ENCODE data around the gene TEX36. TPM values are rescaled to one million over a fixed set of nuclear protein-coding genes. Genes with fewer than 3 reads are reported as not detected.
"Not testable (repeated sequence)": the region's sequence is repeated elsewhere in the genome, so short reads cannot be mapped to it uniquely, and the experiment has no call there.

Gene TEX36
- not detected for total RNA-seq

- Histone ChIP-seq H3K4me1 (ENCODE audit: insufficient read depth, low read length) (no peaks in the 10 kb centered on the region), H3K4me3 (ENCODE audit: low read length) (no peak within 1 kb of the TSS)
Measured at GRCh38 chr10:125683063-125683462, at the start of gene TEX36. TSS of gene TEX36 (minus strand) at chr10:125683163. CDS start at chr10:125682989, 174 bp downstream.

GRCh38 chr10:125727436-125727835 is 44.5 kb upstream of the TEX36 start:
- no peaks in the 10 kb centered on the region for H3K4me1 ChIP-seq (ENCODE audit: insufficient read depth, low read length)
- H3K27me3 ChIP-seq (ENCODE audit: insufficient read depth, low read length) = no peaks in the 10 kb centered on the region
- H3K9me3 ChIP-seq (ENCODE audit: low read depth, low read length) = no peaks in the 10 kb centered on the region
- no peak overlapping the region for H3K4me3 ChIP-seq (ENCODE audit: low read length)

More at GRCh38 chr10:125683063-125683462, at the start of gene TEX36:
- Histone ChIP-seq H3K27me3 (ENCODE audit: insufficient read depth, low read length) (no peaks in the 10 kb centered on the region), H3K9me3 (ENCODE audit: low read depth, low read length) (no peaks in the 10 kb centered on the region)

GRCh38 chr10:125726914-125727313 is 44.0 kb upstream of the TEX36 start:
- Histone ChIP-seq H3K9me3 (ENCODE audit: low read depth, low read length) (no peaks in the 10 kb centered on the region), H3K4me1 (ENCODE audit: insufficient read depth, low read length) (no peaks in the 10 kb centered on the region), H3K27me3 (ENCODE audit: insufficient read depth, low read length) (no peaks in the 10 kb centered on the region), H3K4me3 (ENCODE audit: low read length) (no peak overlapping the region)

GRCh38 chr10:125722811-125723210 is 39.8 kb upstream of the TEX36 start:
- Histone ChIP-seq H3K9me3 (ENCODE audit: low read depth, low read length) (no peaks in the 10 kb centered on the region), H3K27me3 (ENCODE audit: insufficient read depth, low read length) (no peaks in the 10 kb centered on the region), H3K4me3 (ENCODE audit: low read length) (no peak overlapping the region), H3K4me1 (ENCODE audit: insufficient read depth, low read length) (peaks cover 18% of the 10 kb centered on the region)

GRCh38 chr10:125721035-125721434 is 38.1 kb upstream of the TEX36 start:
- Histone ChIP-seq H3K4me3 (ENCODE audit: low read length) (no peak overlapping the region), H3K4me1 (ENCODE audit: insufficient read depth, low read length) (peaks cover 18% of the 10 kb centered on the region), H3K27me3 (ENCODE audit: insufficient read depth, low read length) (no peaks in the 10 kb centered on the region), H3K9me3 (ENCODE audit: low read depth, low read length) (no peaks in the 10 kb centered on the region)

GRCh38 chr10:125720002-125720382 is 37.0 kb upstream of the TEX36 start:
- Histone ChIP-seq H3K4me1 (ENCODE audit: insufficient read depth, low read length) (peaks cover 18% of the 10 kb centered on the region), H3K4me3 (ENCODE audit: low read length) (peak overlapping the region; percentile 76), H3K27me3 (ENCODE audit: insufficient read depth, low read length) (no peaks in the 10 kb centered on the region), H3K9me3 (ENCODE audit: low read depth, low read length) (no peaks in the 10 kb centered on the region)

GRCh38 chr10:125719173-125720001 is 36.4 kb upstream of the TEX36 start, which contains the start of gene EDRF1:
TSS of gene EDRF1 (plus strand) at chr10:125719709. CDS start at chr10:125719808, 99 bp downstream.
- H3K27me3 ChIP-seq (ENCODE audit: insufficient read depth, low read length) = no peaks in the 10 kb centered on the region
- no peaks in the 10 kb centered on the region for H3K9me3 ChIP-seq (ENCODE audit: low read depth, low read length)
- H3K4me3 ChIP-seq (ENCODE audit: low read length) = peak within 1 kb of the TSS; percentile 76
- peaks cover 18% of the 10 kb centered on the region for H3K4me1 ChIP-seq (ENCODE audit: insufficient read depth, low read length)

GRCh38 chr10:125714728-125715127 is 31.8 kb upstream of the TEX36 start:
- H3K27me3 ChIP-seq (ENCODE audit: insufficient read depth, low read length); H3K4me3 ChIP-seq (ENCODE audit: low read length): not testable (repeated sequence)
- peaks cover 18% of the 10 kb centered on the region for H3K9me3 ChIP-seq (ENCODE audit: low read depth, low read length)
- H3K4me1 ChIP-seq (ENCODE audit: insufficient read depth, low read length) = peaks cover 10% of the 10 kb centered on the region

- Histone ChIP-seq H3K4me1 (ENCODE audit: insufficient read depth, low read length) (no peaks in the 10 kb centered on the region), H3K9me3 (ENCODE audit: low read depth, low read length) (peaks cover 18% of the 10 kb centered on the region), H3K27me3 (ENCODE audit: insufficient read depth, low read length) (peaks cover 4% of the 10 kb centered on the region), H3K4me3 (ENCODE audit: low read length) (no peak overlapping the region)
Measured at GRCh38 chr10:125711110-125711750, 28.3 kb upstream of the TEX36 start.

GRCh38 chr10:125709553-125710474 is 26.9 kb upstream of the TEX36 start:
- Histone ChIP-seq H3K4me3 (ENCODE audit: low read length) (no peak overlapping the region), H3K27me3 (ENCODE audit: insufficient read depth, low read length) (peaks cover 4% of the 10 kb centered on the region), H3K9me3 (ENCODE audit: low read depth, low read length) (peaks cover 18% of the 10 kb centered on the region), H3K4me1 (ENCODE audit: insufficient read depth, low read length) (no peaks in the 10 kb centered on the region)

- Histone ChIP-seq H3K27me3 (ENCODE audit: insufficient read depth, low read length) (peaks cover 4% of the 10 kb centered on the region), H3K4me3 (ENCODE audit: low read length) (no peak overlapping the region), H3K4me1 (ENCODE audit: insufficient read depth, low read length) (no peaks in the 10 kb centered on the region), H3K9me3 (ENCODE audit: low read depth, low read length) (peaks cover 18% of the 10 kb centered on the region)
Measured at GRCh38 chr10:125708971-125709503, 26.1 kb upstream of the TEX36 start.

- Histone ChIP-seq H3K9me3 (ENCODE audit: low read depth, low read length) (peaks cover 14% of the 10 kb centered on the region), H3K4me1 (ENCODE audit: insufficient read depth, low read length) (no peaks in the 10 kb centered on the region), H3K27me3 (ENCODE audit: insufficient read depth, low read length) (peaks cover 4% of the 10 kb centered on the region), H3K4me3 (ENCODE audit: low read length) (no peak overlapping the region)
Measured at GRCh38 chr10:125707541-125708468, 24.8 kb upstream of the TEX36 start.

GRCh38 chr10:125700355-125700911 is 17.5 kb upstream of the TEX36 start:
- H3K9me3 ChIP-seq (ENCODE audit: low read depth, low read length) = no peaks in the 10 kb centered on the region
- no peaks in the 10 kb centered on the region for H3K4me1 ChIP-seq (ENCODE audit: insufficient read depth, low read length)
- no peaks in the 10 kb centered on the region for H3K27me3 ChIP-seq (ENCODE audit: insufficient read depth, low read length)
- no peak overlapping the region for H3K4me3 ChIP-seq (ENCODE audit: low read length)

Measured in mononuclear cell (primary cell).